Measurements from ENCODE around the gene GPC2.
A peak's percentile ranks its signal among the peaks of the same experiment; 100 is the strongest.
"Not testable (repeated sequence)": the region's sequence is repeated elsewhere in the genome, so short reads cannot be mapped to it uniquely, and the experiment has no call there.

GPC2 gene

GRCh38 chr7:100198266-100198665 lies 21.1 kb upstream of the GPC2 start:
- DNase-seq, result no peak

- peak; percentile 38 for DNase-seq
Observed at GRCh38 chr7:100195901-100196322, 18.7 kb upstream of the GPC2 start.

DNA sequence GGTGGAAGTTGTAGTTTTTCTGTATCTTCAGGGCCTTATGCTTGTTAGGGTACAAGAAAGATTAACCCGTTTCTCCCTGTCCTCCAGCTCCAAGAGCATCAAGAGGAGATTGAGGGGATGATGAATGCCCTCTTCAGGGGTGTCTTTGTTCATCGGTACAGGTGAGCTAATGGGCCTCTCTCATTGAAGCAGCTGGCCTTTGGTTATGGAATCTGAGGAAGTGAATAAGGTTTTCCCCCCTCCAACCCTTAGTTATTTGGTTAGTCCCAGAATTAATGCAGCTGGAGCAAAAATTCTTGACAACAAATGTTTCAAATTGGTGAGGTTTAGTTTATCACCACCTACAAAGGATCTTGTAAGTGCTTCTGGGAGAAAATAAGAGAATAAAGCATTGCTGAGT lies 18.0 kb upstream of the GPC2 start:
- DNase-seq, result no peak

DNA sequence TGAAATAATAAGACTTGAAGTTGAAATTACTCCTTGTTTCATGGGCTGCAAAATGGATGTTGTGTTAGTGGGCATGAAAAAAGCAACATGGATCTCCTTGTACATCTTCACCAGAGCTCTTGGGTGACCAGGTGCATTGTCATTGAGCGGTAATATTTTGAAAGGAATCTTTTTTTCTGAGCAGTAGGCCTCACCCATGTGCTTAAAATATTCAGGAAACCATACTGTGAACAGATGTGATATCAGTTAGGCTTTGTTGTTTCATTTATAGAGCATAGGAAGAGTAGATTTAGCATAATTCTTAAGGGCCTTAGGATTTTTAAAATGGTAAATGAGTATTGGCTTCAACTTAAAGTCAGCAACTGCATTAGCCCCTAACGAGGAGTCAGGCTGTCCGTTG lies 15.8 kb upstream of the GPC2 start:
- DNase-seq, result no peak

GRCh38 chr7:100192281-100192862 lies 15.2 kb upstream of the GPC2 start:
- DNase-seq, result not testable (repeated sequence)

DNA sequence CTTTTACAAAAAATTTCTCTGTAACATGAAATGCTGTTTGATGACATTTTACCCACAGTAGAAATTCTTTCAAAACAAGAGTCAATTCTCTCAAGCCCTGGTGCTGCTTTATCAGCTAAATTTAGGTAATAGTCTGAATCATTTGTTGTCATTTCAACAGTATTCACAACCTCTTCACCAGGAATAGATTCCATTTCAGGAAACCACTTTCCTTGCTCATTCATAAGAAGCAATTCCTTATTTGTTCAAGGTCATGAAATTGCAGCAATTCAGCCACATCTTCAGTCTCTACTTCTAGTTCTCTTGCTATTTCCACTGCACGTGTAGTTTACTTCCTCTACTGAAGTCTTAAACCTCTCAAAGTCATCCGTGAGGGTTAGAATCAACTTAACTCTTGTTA lies 14.6 kb upstream of the GPC2 start:
- peak; percentile 84 for DNase-seq

DNA sequence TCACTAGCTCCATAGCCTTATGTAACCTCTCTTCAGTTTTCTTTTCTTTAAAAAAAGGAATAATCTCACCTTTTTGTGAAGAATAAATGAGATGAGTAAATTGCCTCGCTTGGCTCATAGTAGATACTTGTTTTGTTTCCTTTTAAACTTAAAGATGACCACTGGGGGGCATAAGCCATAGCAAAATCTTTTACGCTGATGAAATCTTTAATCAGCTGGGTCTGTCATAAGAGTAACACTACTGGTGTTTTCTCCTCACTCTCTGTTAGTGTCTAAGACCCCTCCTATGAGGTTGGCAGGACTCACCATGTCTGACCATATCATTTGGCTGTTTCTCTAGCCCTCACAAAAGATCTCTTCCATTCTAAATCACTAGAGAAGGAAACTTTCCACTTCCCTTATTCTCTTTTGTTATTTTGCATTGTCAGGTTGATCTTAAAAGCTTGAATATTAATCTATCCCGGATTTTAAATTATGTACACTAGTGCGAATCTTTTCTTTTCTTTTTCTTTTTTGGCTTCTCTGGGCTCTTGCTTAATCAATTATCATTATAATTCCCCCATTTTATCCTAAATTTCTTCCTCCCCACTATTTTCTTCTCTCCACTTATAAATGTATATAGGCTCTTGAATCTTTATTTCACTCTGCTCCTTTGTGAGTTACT lies 13.0 kb upstream of the GPC2 start:
- peak; percentile 48 for DNase-seq

DNA sequence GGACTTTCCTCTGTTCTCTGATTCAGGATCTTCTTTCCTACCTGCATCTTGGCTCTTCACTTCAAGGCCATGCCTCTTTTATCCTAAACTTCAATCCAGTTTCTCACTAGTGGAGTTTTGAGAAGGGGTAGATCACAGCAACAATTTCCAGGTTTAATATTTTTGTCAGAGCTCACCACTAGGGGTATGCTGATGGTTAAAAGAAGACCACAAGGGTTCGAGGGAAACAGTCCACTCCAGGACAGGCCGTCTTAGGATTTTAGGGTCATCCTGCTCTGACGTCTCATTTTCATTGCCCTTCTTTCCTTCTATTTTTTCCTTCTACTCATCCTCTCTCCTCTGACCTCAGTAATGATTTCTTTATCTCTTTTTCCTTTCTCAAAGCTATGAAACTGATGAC lies 11.9 kb upstream of the GPC2 start:
- DNase-seq, result no peak

DNA sequence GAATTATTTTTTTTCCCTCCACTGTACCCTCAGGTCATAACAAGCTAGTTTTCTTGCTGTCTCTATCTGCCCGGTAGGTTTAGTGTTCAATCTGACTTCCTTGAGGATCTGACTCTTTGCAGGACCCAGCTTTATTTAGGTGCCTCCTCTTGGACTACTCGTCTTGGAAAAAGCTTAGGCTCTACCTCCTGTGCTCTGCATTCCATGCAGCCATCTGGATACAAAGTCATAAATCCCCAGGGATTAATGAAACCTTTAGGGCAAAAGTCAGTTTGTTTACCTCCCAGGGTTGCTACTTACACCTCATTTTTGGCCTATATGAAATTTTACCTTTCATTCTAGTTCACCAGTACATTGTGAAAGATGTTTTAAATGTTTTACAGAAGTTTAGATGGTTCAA lies 8.5 kb upstream of the GPC2 start:
- no peak for DNase-seq

GRCh38 chr7:100183090-100183489 lies 5.9 kb upstream of the GPC2 start:
- not testable (repeated sequence) for DNase-seq

DNA sequence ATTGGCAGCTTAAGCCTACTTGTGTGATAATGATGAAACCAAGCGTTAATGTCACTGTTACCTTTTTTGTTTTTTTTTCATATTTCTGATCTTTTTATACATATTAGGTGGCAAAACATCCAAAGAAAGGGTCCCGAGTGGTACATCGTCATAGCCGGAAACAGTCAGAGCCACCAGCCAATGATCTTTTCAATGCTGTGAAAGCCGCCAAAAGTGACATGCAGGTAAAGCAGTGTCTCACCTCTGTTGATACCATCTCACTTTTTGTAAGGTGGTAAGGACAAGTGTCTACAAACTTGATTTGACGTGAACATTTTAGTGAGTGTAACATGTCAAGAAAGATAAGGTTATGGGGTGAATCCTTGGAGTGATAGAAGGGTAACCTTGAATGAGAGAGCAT lies 5.4 kb upstream of the GPC2 start:
- not testable (repeated sequence) for DNase-seq

DNA sequence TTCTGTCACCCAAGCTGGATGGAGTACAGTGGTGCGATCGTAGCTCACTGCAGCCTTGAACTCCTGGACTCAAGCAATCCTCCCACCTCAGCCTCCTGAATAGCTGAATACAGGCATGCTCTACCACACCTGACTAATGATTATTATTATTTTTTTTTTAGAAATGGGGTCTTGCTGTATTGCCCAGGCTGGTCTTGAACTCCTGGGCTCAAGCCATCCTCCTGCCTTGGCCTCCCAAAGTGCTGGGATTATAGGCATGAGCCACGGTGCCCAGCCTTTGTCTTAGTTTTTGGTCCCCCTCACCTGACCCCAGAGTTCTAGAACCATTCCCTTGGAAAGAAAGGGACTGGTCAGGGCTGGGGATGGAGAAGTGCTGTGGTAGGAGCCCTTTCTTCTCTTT lies 2.9 kb upstream of the GPC2 start:
- not testable (repeated sequence) for DNase-seq

DNA sequence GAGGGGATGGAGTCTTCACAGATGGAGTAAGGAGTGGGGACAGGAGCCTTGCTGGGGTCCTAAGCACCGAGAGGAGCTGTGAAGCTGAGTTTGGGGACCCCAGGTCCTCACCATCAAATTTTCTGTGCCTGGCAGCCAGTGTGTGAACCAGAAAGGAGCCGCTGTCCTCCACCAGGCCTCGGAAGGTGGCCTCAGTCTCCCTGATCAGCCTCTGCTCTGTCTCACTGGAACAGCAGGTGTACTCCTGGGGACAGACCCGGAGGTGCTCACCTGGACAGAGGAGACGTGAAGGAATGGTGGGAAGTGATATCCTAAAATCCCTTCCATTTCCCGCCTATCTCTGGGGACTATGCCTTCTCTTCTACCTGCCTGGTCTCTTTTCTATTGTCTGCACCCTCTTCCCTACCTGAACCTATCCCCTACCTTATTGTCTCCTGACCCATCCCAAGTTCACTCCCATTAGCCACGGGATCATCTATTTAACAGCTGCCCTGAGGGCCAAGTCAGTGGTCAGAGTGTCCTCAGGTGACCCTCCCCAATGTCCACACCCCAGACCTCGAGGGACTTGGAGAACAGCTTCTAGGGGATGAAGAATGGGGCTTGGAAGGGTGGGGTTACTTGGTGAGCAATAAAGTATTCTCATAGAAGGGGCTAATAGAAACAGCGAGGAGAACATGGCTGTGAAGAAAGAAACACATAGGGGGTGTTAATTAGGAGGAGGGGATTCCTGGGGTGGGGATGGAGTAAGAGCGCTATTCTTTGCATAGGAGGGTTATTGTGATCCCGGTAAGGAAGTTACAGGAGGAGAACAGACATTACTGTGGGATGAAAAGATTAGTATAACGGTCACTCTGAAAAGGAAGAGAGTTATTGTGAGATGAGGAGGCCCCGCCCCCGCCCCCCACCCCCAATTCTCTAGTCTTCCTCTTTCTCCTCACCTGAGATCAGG lies 811 bp downstream of the GPC2 start:
- DNase-seq, result no peak

DNA sequence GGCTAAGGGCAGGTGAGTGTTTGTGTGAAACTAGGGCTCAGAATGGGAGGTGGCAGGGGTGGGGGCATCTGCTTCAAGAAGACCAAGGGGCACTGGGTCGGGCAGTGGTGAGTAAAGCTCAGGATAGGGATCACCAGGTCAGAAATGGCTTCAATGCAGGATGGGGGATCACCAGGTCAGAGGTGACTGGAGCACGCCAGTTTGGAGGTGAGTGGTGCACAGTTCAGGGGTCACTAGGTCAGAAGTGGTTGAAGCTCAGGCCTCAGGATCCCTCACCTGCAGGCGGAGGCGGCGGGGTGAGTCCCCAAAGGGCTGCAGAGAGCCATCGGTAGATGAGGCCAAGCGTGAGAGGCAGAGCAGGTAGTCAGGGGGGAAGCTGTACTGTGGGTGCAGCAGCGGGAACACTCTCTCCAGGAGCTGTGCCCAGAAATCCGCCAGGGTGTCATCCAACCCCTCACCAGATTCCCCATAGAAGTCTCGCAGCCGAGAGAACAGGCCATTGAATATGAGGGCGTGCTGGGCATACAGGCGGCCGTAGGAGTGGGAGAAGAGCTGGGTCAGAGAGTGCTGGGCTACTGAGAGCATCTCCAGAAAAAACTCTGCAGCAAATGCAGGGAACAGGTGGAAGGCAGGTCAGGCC lies 1.8 kb downstream of the GPC2 start:
- DNase-seq, result no peak

- no peak for DNase-seq
Observed at GRCh38 chr7:100174582-100174981, 2.6 kb downstream of the GPC2 start.

- DNase-seq, result no peak
Observed at GRCh38 chr7:100173806-100174495, 3.2 kb downstream of the GPC2 start.

- no peak for DNase-seq
Observed at GRCh38 chr7:100171840-100172239, 5.3 kb downstream of the GPC2 start.

DNA sequence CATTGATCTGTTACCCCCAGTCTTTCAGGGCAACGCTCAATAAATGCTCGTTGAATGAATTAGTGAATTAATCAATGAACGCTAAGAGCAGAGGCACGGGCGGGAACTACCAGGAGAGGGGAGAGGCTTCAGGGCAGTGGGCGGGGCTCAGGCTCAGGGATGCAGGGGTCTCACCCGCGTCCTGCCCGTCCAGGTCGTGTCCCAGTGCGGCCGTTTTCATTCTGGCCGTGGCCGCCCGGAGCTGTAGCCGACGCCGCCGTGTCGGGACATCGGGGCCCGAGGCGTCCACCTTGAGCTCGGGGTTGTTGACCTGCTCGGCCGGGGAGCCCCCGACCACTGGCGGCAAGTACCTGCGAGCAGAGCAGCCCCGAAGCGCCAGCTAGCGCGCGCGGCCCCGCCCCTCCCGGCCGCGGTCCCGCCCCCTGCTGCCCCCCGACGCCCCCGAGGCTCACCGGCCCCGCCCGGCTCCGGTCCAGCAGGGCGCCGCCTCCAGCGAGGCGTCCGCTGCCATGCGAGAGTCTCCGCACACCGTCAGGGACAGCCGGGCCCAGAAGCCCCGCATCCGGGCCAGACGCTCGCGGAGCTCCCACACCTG lies 6.0 kb downstream of the GPC2 start:
- no peak for DNase-seq

- no peak for DNase-seq
Observed at GRCh38 chr7:100170101-100170897, 6.9 kb downstream of the GPC2 start.

GRCh38 chr7:100169147-100169850 lies 7.9 kb downstream of the GPC2 start:
- no peak for DNase-seq

DNA sequence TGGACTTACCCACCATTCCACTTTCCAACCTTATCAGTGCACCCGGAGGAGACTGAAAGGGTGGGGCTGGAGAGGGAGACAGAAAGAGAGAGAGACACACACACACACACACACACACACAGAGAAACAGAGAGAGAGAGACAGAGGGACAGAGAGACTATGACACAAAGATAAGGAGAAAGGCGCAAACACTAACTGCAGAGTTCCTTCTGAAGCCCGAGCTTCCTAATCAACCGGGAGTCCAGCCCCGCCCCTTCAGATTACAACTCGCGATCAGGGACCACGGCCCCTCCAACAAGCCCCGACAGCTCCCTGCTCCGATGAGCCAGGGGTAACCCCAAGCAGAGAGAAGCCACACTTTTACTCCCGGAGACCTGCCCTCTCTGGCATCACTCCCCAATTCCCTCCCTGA lies 9.3 kb downstream of the GPC2 start:
- no peak for DNase-seq

Data from MV-4-11 (cell line).